ENCODE measurements around the gene KRTAP4-4.

Gene KRTAP4-4

DNA sequence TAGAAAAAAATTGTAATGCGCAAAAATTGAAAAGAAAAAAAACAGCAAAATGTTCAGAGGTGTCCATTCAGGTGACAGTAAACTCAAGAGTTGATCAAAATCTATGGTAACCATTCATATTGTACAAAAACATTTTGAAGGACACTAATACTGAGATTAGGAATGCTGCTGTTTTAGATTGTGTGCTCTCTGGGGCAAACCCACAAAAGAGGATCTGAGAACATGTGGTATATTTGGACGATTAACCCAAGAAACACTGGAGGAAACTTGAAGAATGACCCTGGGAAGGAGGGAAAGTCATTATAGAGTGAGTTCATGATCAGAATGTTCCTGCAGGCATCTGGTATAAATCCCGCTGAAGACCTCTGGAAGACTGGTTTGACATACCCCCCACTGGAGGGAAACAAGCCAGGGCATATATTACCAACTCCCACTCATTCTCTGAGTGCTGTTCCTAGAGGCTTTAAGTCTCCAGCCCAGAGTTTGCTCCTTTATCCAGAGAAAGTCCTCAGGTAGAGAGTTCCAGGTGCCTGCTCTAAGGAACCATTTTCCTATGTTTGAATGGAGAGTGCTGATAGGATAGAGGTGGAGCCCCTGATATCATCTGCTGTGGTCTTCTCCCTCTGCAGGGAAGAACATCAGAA lies 16.3 kb upstream of the KRTAP4-4 start:
- Histone ChIP-seq H3K36me3 (ENCODE audit: control insufficient read depth in 2 of 2, insufficient read depth in 1 of 2, low read length in 2 of 2) (no peaks in the 10 kb centered on the region), H3K4me1 (ENCODE audit: control insufficient read depth, insufficient read depth, low read length) (no peaks in the 10 kb centered on the region), H3K4me3 (ENCODE audit: low read depth, low read length) (no peak overlapping the region), H3K9me3 (ENCODE audit: control insufficient read depth, insufficient read depth, low read depth, low read length) (no peaks in the 10 kb centered on the region), H3K27ac (ENCODE audit: extremely low read depth, low read depth, low read length) (no peak overlapping the region)
- POLR2A ChIA-PET, result no interaction called here
- TF ChIP-seq ZNF701 (tag by site-specific recombination; IDR thresholded peaks at IDR 0.05), result no peak
- no peak for TF ChIP-seq ZNF830 (tag by site-specific recombination; IDR thresholded peaks at IDR 0.05; ENCODE audit: low read depth)
- no peak for TF ChIP-seq ZNF354C (tag by site-specific recombination; IDR thresholded peaks at IDR 0.05; ENCODE audit: borderline replicate concordance, low read depth)
- no peak for TF ChIP-seq ZNF292 (tag by site-specific recombination; IDR thresholded peaks at IDR 0.05; ENCODE audit: borderline replicate concordance, low read depth)
- TF ChIP-seq, protein P1, sequence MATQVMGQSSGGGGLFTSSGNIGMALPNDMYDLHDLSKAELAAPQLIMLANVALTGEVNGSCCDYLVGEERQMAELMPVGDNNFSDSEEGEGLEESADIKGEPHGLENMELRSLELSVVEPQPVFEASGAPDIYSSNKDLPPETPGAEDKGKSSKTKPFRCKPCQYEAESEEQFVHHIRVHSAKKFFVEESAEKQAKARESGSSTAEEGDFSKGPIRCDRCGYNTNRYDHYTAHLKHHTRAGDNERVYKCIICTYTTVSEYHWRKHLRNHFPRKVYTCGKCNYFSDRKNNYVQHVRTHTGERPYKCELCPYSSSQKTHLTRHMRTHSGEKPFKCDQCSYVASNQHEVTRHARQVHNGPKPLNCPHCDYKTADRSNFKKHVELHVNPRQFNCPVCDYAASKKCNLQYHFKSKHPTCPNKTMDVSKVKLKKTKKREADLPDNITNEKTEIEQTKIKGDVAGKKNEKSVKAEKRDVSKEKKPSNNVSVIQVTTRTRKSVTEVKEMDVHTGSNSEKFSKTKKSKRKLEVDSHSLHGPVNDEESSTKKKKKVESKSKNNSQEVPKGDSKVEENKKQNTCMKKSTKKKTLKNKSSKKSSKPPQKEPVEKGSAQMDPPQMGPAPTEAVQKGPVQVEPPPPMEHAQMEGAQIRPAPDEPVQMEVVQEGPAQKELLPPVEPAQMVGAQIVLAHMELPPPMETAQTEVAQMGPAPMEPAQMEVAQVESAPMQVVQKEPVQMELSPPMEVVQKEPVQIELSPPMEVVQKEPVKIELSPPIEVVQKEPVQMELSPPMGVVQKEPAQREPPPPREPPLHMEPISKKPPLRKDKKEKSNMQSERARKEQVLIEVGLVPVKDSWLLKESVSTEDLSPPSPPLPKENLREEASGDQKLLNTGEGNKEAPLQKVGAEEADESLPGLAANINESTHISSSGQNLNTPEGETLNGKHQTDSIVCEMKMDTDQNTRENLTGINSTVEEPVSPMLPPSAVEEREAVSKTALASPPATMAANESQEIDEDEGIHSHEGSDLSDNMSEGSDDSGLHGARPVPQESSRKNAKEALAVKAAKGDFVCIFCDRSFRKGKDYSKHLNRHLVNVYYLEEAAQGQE (tag by site-specific recombination; IDR thresholded peaks at IDR 0.05), result no peak
- no peak for TF ChIP-seq ZNF596 (tag by site-specific recombination; IDR thresholded peaks at IDR 0.05)
- no peak for TF ChIP-seq ZNF112 (tag by site-specific recombination; IDR thresholded peaks at IDR 0.05)
- no peak for TF ChIP-seq ZNF776 (tag by site-specific recombination; IDR thresholded peaks at IDR 0.05; ENCODE audit: borderline replicate concordance)
- no peak for TF ChIP-seq ZNF223 (tag by site-specific recombination; IDR thresholded peaks at IDR 0.05)
- no peak for TF ChIP-seq ZNF549 (tag by site-specific recombination; IDR thresholded peaks at IDR 0.05)
- TF ChIP-seq KLF9 (tag by site-specific recombination; IDR thresholded peaks at IDR 0.05; ENCODE audit: low read depth), result no peak
- no peak for TF ChIP-seq TCF7L2 (IDR thresholded peaks at IDR 0.05; ENCODE audit: borderline replicate concordance, low read depth, low read length)
- TF ChIP-seq, protein P2, sequence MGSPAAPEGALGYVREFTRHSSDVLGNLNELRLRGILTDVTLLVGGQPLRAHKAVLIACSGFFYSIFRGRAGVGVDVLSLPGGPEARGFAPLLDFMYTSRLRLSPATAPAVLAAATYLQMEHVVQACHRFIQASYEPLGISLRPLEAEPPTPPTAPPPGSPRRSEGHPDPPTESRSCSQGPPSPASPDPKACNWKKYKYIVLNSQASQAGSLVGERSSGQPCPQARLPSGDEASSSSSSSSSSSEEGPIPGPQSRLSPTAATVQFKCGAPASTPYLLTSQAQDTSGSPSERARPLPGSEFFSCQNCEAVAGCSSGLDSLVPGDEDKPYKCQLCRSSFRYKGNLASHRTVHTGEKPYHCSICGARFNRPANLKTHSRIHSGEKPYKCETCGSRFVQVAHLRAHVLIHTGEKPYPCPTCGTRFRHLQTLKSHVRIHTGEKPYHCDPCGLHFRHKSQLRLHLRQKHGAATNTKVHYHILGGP (tag by site-specific recombination; IDR thresholded peaks at IDR 0.05), result no peak
- no peak for TF ChIP-seq SALL2 (tag by site-specific recombination; IDR thresholded peaks at IDR 0.05; ENCODE audit: borderline replicate concordance)
- TF ChIP-seq ZNF335 (tag by site-specific recombination; conservative IDR thresholded peaks at IDR 0.05), result no peak
- no peak for TF ChIP-seq ZNF677 (tag by site-specific recombination; IDR thresholded peaks at IDR 0.05)
- TF ChIP-seq ZNF48 (tag by site-specific recombination; IDR thresholded peaks at IDR 0.05), result no peak
- no peak for TF ChIP-seq MZF1 (tag by site-specific recombination; IDR thresholded peaks at IDR 0.05; ENCODE audit: borderline replicate concordance)
- no peak for TF ChIP-seq ZNF530 (tag by site-specific recombination; IDR thresholded peaks at IDR 0.05; ENCODE audit: low read depth)
- CTCF ChIA-PET, result interaction anchor here (0.6 kb wide), 1 partner anchor 473 kb away, joined by 4 read pairs; no protein-coding TSS in a partner anchor

DNA sequence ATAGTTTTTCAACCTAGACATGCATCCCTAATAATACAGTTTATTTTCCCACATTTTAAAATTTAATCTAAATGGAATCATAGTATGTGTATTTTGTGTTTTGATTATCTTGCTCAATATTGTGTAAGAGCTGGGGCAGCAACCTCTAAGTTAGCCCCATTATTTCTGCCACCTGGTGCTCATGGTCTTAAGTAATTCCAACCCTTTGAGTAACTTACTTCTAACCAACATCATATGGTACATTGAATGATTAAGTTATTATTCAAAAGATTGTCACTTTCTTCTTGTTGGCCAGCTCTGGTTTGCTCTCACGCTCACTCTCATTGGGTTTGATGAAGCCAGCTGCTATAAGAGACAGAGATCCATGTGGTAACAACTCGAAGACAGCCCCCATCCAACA lies 11.3 kb upstream of the KRTAP4-4 start:
- Histone ChIP-seq H3K4me1 (ENCODE audit: control insufficient read depth, insufficient read depth, low read length) (no peaks in the 10 kb centered on the region), H3K27ac (ENCODE audit: extremely low read depth, low read depth, low read length) (no peak overlapping the region), H3K9me3 (ENCODE audit: control insufficient read depth, insufficient read depth, low read depth, low read length) (no peaks in the 10 kb centered on the region), H3K4me3 (ENCODE audit: low read depth, low read length) (no peak overlapping the region), H3K36me3 (ENCODE audit: control insufficient read depth in 2 of 2, insufficient read depth in 1 of 2, low read length in 2 of 2) (no peaks in the 10 kb centered on the region)
- ChIA-PET POLR2A (no interaction called here), CTCF (interaction anchor here (0.9 kb wide), 1 partner anchor 358 kb away, joined by 3 read pairs; no protein-coding TSS in a partner anchor)
- TF ChIP-seq, protein P3, sequence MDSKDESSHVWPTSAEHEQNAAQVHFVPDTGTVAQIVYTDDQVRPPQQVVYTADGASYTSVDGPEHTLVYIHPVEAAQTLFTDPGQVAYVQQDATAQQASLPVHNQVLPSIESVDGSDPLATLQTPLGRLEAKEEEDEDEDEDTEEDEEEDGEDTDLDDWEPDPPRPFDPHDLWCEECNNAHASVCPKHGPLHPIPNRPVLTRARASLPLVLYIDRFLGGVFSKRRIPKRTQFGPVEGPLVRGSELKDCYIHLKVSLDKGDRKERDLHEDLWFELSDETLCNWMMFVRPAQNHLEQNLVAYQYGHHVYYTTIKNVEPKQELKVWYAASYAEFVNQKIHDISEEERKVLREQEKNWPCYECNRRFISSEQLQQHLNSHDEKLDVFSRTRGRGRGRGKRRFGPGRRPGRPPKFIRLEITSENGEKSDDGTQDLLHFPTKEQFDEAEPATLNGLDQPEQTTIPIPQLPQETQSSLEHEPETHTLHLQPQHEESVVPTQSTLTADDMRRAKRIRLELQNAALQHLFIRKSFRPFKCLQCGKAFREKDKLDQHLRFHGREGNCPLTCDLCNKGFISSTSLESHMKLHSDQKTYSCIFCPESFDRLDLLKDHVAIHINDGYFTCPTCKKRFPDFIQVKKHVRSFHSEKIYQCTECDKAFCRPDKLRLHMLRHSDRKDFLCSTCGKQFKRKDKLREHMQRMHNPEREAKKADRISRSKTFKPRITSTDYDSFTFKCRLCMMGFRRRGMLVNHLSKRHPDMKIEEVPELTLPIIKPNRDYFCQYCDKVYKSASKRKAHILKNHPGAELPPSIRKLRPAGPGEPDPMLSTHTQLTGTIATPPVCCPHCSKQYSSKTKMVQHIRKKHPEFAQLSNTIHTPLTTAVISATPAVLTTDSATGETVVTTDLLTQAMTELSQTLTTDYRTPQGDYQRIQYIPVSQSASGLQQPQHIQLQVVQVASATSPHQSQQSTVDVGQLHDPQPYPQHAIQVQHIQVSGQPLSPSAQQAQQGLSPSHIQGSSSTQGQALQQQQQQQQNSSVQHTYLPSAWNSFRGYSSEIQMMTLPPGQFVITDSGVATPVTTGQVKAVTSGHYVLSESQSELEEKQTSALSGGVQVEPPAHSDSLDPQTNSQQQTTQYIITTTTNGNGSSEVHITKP (tag by site-specific recombination; IDR thresholded peaks at IDR 0.05), result no peak
- no peak for TF ChIP-seq MEIS1 (CRISPR knock-in tag; IDR thresholded peaks at IDR 0.05; ENCODE audit: borderline replicate concordance)

All from HEK293 (cell line).